ENCODE results near the gene SCYGR4.
"Not testable (repeated sequence)": the region's sequence is repeated elsewhere in the genome, so short reads cannot be mapped to it uniquely, and the experiment has no call there.

The SCYGR4 gene

GRCh38 chr2:227665189-227665940, 48.1 kb downstream of the SCYGR4 start:
- in situ Hi-C loops (cut with MboI; ENCODE audit: low sequenced_read_pairs), result no loop called here

GRCh38 chr2:227666631-227667170, 49.4 kb downstream of the SCYGR4 start, which contains the start of gene SCYGR5:
SCYGR5 (plus strand) TSS chr2:227666804; CDS start chr2:227666804, 0 bp downstream.
- in situ Hi-C loops (cut with MboI; ENCODE audit: low sequenced_read_pairs), result not testable (repeated sequence)
